ENCODE results near the gene FUCA1. TPM values are rescaled to one million over a fixed set of nuclear protein-coding genes. Genes with fewer than 3 reads are reported as not detected.

The FUCA1 gene
- total RNA-seq, 4 donors from 2014 or later = 10.1 to 32.2 (median 17.5) TPM

- intact Hi-C loops (cut with DNase I) = no loop called here
- no peak for DNase-seq
- Histone ChIP-seq H3K27me3 (peaks cover 0 to 48% (median 0%) of the 10 kb centered on the region in 4 donors), H3K27ac (no peak overlapping the region), H3K4me1 (peaks cover 0 to 14% (median 0%) of the 10 kb centered on the region in 3 donors), H3K4me3 (no peak overlapping the region), H3K36me3 (no peaks in the 10 kb centered on the region), H3K9me3 (no peaks in the 10 kb centered on the region)
- TF ChIP-seq, protein P1, sequence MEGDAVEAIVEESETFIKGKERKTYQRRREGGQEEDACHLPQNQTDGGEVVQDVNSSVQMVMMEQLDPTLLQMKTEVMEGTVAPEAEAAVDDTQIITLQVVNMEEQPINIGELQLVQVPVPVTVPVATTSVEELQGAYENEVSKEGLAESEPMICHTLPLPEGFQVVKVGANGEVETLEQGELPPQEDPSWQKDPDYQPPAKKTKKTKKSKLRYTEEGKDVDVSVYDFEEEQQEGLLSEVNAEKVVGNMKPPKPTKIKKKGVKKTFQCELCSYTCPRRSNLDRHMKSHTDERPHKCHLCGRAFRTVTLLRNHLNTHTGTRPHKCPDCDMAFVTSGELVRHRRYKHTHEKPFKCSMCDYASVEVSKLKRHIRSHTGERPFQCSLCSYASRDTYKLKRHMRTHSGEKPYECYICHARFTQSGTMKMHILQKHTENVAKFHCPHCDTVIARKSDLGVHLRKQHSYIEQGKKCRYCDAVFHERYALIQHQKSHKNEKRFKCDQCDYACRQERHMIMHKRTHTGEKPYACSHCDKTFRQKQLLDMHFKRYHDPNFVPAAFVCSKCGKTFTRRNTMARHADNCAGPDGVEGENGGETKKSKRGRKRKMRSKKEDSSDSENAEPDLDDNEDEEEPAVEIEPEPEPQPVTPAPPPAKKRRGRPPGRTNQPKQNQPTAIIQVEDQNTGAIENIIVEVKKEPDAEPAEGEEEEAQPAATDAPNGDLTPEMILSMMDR (IDR thresholded peaks at IDR 0.05) = no peak
- TF ChIP-seq POLR2A (IDR thresholded peaks at IDR 0.05) = no peak
- 55 to 62% methylated on average over 8 to 9 of the region's 9 CpGs for WGBS, 2 donors
Observed at GRCh38 chr1:23908453-23909341, 40.6 kb upstream of the FUCA1 start.

GRCh38 chr1:23906731-23907130 is 38.6 kb upstream of the FUCA1 start:
- Histone ChIP-seq H3K4me3 (no peak overlapping the region), H3K4me1 (peaks cover 0 to 24% (median 7%) of the 10 kb centered on the region in 3 donors), H3K9me3 (no peaks in the 10 kb centered on the region), H3K27me3 (peaks cover 0 to 67% (median 0%) of the 10 kb centered on the region in 4 donors), H3K27ac (no peak overlapping the region), H3K36me3 (no peaks in the 10 kb centered on the region)
- 80 to 84% methylated on average over 1 of the region's 1 CpG for WGBS, 2 donors
- intact Hi-C loops (cut with DNase I) = no loop called here
- TF ChIP-seq, protein P1 (IDR thresholded peaks at IDR 0.05) = no peak
- TF ChIP-seq POLR2A (IDR thresholded peaks at IDR 0.05) = no peak
- no peak for DNase-seq

DNA sequence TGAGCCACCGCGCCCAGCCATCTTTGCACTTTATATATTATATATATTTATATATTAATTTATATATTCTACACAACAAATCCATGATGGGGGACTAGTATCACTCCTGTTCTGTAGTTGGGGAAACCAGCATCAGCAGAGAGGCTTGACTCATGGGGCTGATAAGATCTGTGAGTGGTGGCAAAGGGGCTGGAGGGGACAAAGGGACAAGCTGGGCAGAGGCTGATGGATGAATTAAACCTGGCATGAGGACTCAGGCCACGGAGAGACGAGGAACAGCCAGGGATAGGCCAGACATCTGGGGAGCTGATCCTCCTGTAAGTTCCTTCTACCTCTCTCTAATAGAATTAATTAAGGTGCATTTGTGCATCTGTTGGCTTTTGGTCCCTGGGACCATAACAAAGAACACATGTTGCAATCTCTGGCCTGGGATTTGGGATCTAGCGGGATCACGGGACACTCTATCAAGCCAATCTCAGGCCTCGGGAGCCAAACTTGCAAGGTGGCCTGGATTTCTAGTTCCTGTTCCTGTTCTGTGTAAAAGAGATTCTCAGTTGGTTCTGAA is 37.5 kb upstream of the FUCA1 start:
- Histone ChIP-seq H3K27me3 (peaks cover 0 to 63% (median 0%) of the 10 kb centered on the region in 4 donors), H3K4me1 (peaks cover 0 to 24% (median 7%) of the 10 kb centered on the region in 3 donors), H3K4me3 (no peak overlapping the region), H3K36me3 (no peaks in the 10 kb centered on the region), H3K9me3 (no peaks in the 10 kb centered on the region), H3K27ac (no peak overlapping the region)
- 92 to 94% methylated on average over 7 of the region's 7 CpGs for WGBS, 2 donors
- intact Hi-C loops (cut with DNase I) = no loop called here
- DNase-seq = no peak
- no peak for TF ChIP-seq POLR2A (IDR thresholded peaks at IDR 0.05)
- TF ChIP-seq, protein P1 (IDR thresholded peaks at IDR 0.05) = no peak

DNA sequence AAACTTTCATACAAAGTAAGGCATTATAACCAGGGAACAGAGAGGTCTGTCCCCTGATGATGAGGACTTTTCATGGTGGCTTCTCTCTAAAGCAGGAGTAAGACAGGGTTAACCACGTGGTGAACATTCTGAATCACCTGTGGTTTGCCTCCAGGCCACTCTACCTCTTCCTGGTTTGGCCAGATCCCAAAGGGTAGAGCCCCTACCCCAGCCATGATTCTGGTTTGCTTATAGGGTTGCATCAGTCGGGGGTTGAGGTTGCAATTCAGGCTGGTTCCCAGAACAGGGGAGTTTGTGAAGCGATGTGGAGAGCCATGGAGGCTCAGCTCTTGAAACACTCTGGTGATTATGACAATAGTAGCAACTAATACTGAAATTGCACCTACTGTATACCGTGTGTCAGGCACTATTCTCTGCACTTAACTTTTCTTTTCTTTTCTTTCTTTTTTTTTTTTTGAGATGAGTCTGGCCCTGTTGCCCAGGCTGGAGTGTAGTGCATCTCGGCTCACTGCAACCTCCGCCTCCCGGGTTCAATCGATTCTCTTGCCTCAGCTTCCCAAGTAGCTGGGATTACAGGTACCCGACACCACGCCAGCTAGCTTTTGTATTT is 36.8 kb upstream of the FUCA1 start:
- intact Hi-C loops (cut with DNase I) = no loop called here
- Histone ChIP-seq H3K36me3 (no peaks in the 10 kb centered on the region), H3K27me3 (peaks cover 0 to 63% (median 0%) of the 10 kb centered on the region in 4 donors), H3K4me3 (no peak overlapping the region), H3K27ac (no peak overlapping the region), H3K4me1 (peaks cover 0 to 24% (median 7%) of the 10 kb centered on the region in 3 donors), H3K9me3 (no peaks in the 10 kb centered on the region)
- TF ChIP-seq, protein P1 (IDR thresholded peaks at IDR 0.05) = no peak
- 64 to 72% methylated on average over 9 to 10 of the region's 10 CpGs for WGBS, 2 donors
- no peak for DNase-seq

GRCh38 chr1:23903754-23904153 is 35.7 kb upstream of the FUCA1 start:
- Histone ChIP-seq H3K9me3 (no peaks in the 10 kb centered on the region), H3K36me3 (no peaks in the 10 kb centered on the region), H3K27ac (no peak overlapping the region), H3K4me1 (peaks cover 0 to 15% (median 7%) of the 10 kb centered on the region in 3 donors), H3K27me3 (peaks cover 0 to 52% (median 0%) of the 10 kb centered on the region in 4 donors), H3K4me3 (no peak overlapping the region)
- TF ChIP-seq, protein P1 (IDR thresholded peaks at IDR 0.05) = no peak
- no peak for TF ChIP-seq POLR2A (IDR thresholded peaks at IDR 0.05)
- DNase-seq = no peak
- 74 to 82% methylated on average over 6 of the region's 6 CpGs for WGBS, 2 donors
- intact Hi-C loops (cut with DNase I) = no loop called here
